CD4-positive, alpha-beta memory T cell (primary cell): ENCODE data around the gene CD33. TPM values are rescaled to one million over a fixed set of nuclear protein-coding genes. Genes with fewer than 3 reads are reported as not detected.
"Not testable (repeated sequence)": the region's sequence is repeated elsewhere in the genome, so short reads cannot be mapped to it uniquely, and the experiment has no call there.

ENCODE experiments used
- CTCF ChIA-PET: fragments of 350-600 bp; sonication (Branson Sonifier 250); formaldehyde crosslinking; loops from one replicate; lab custom pipeline; 2021; ENCODE audit warnings: inconsistent platforms; ENCODE audit not compliant: partially characterized antibody; lab: Charles Lee
- POLR2A ChIA-PET: fragments of 350-600 bp; sonication (Branson Sonifier 250); formaldehyde crosslinking; loops from one replicate; lab custom pipeline; 2021; ENCODE audit not compliant: partially characterized antibody; lab: Charles Lee
- DNase-seq, 5 donors: peaks; one replicate each; pipeline versions ENCODE4 v3.0.0 to v3.0.0-alpha.2; 2020 to 2022; ENCODE audit warnings: mixed read lengths in 1 of 5
- H3K27ac ChIP-seq: one replicate; pipeline ENCODE4 v1.7.0; 2013; ENCODE audit warnings: low read depth, low read length
- H3K27me3 ChIP-seq: 2 replicates; pipeline ENCODE4 v1.7.0; 2013; ENCODE audit warnings: mild to moderate bottlenecking, low read length, moderate library complexity; ENCODE audit not compliant: insufficient read depth
- H3K36me3 ChIP-seq: 2 replicates; pipeline ENCODE4 v1.7.0; 2013; ENCODE audit warnings: mild to moderate bottlenecking, low read length, moderate library complexity; ENCODE audit not compliant: insufficient read depth
- H3K4me1 ChIP-seq: 2 replicates; pipeline ENCODE4 v1.7.0; 2013; ENCODE audit warnings: mild to moderate bottlenecking, low read length, moderate library complexity; ENCODE audit not compliant: insufficient read depth
- H3K4me3 ChIP-seq, 2 donors: one replicate each; pipeline ENCODE4 v1.7.0; 2013; ENCODE audit warnings: low read length in 2 of 2, mild to moderate bottlenecking in 1 of 2
- H3K9me3 ChIP-seq, 2 donors: one replicate each; pipeline ENCODE4 v1.7.0; 2013; ENCODE audit warnings: low read length in 2 of 2, control low read depth in 1 of 2; ENCODE audit not compliant: control insufficient read depth in 1 of 2
- H3K27ac Mint-ChIP-seq, 7 donors: one replicate each; pipeline ENCODE4 v1.8.0; 2020 to 2021; ENCODE audit warnings: mixed read lengths in 7 of 7, mild to moderate bottlenecking in 6 of 7, inconsistent platforms in 3 of 7, moderate library complexity in 3 of 7
- H3K27me3 Mint-ChIP-seq, 2 donors: one replicate each; pipeline ENCODE4 v1.8.0; 2020 to 2021; ENCODE audit warnings: mixed read lengths in 2 of 2
- H3K36me3 Mint-ChIP-seq, 2 donors: one replicate each; pipeline ENCODE4 v1.8.0; 2020 to 2021; ENCODE audit warnings: mixed read lengths in 2 of 2, inconsistent platforms in 1 of 2, mild to moderate bottlenecking in 1 of 2
- H3K4me1 Mint-ChIP-seq, 4 donors: one replicate each; pipeline ENCODE4 v1.8.0; 2020 to 2021; ENCODE audit warnings: mixed read lengths in 4 of 4, mild to moderate bottlenecking in 1 of 4
- H3K4me3 Mint-ChIP-seq, 8 donors: one replicate each; pipeline ENCODE4 v1.8.0; 2020 to 2021; ENCODE audit warnings: mixed read lengths in 8 of 8, mild to moderate bottlenecking in 7 of 8, moderate library complexity in 6 of 8, inconsistent platforms in 3 of 8
- H3K9me3 Mint-ChIP-seq, 8 donors: one replicate each; pipeline ENCODE4 v1.8.0; 2020 to 2021; ENCODE audit warnings: mixed read lengths in 8 of 8, mild to moderate bottlenecking in 5 of 8, inconsistent platforms in 3 of 8, moderate library complexity in 1 of 8
- intact Hi-C: fragments of 100-400 bp; cut with micrococcal nuclease; formaldehyde crosslinking; loops from one replicate; pipeline ENCODE4 v1.15.1; 2023
- polyA plus RNA-seq, 2 donors: library from polyadenylated mRNA; unstranded; fragments of 300-500 nt; fragmentation: Illumina TruSeq; gene quantifications; one replicate each; pipeline ENCODE4 v1.2.3, GENCODE V29; 2021
- total RNA-seq, 2 experiments: library from RNA; stranded (reverse); gene quantifications; one replicate each; pipeline ENCODE4 v1.2.3, GENCODE V29; 2021

The CD33 gene
- total and polyA plus RNA-seq, 4 experiments from 2014 or later = 0.47 to 0.58 TPM; not detected in 2

- H3K9me3 Mint-ChIP-seq = no peaks in the 10 kb centered on the region
- POLR2A ChIA-PET = no interaction called here
Measured at GRCh38 chr19:51210191-51210784, 14.6 kb upstream of the CD33 start.

GRCh38 chr19:51210874-51211361 lies 14.0 kb upstream of the CD33 start:
- DNase-seq, intact Hi-C loops, CTCF ChIA-PET, H3K4me1 Mint-ChIP-seq, H3K36me3 ChIP-seq, H3K27me3 ChIP-seq, H3K4me1 ChIP-seq, POLR2A ChIA-PET, H3K9me3 Mint-ChIP-seq, H3K4me3 ChIP-seq, H3K27ac Mint-ChIP-seq, H3K9me3 ChIP-seq, H3K4me3 Mint-ChIP-seq, H3K27ac ChIP-seq, H3K36me3 Mint-ChIP-seq: not testable (repeated sequence)
- H3K27me3 Mint-ChIP-seq = peaks cover 13 to 15% of the 10 kb centered on the region in 2 donors

More at GRCh38 chr19:51210191-51210784, 14.6 kb upstream of the CD33 start:
- CTCF ChIA-PET = interaction anchor here (0.6 kb wide), 1 partner anchor 55 kb away, joined by 3 read pairs; no protein-coding TSS in a partner anchor
- H3K9me3 ChIP-seq = no peaks in the 10 kb centered on the region
- DNase-seq = no peak
- H3K27ac ChIP-seq = no peak overlapping the region
- no peaks in the 10 kb centered on the region for H3K36me3 ChIP-seq
- intact Hi-C loops = no loop called here
- Mint-ChIP-seq H3K36me3 (no peaks in the 10 kb centered on the region), H3K27ac (no peak overlapping the region), H3K27me3 (peaks cover 13 to 15% of the 10 kb centered on the region in 2 donors), H3K4me3 (no peak overlapping the region), H3K4me1 (peaks cover 0 to 2% (median 0%) of the 10 kb centered on the region in 4 donors)
- no peak overlapping the region for H3K4me3 ChIP-seq
- no peaks in the 10 kb centered on the region for H3K27me3 ChIP-seq
- no peaks in the 10 kb centered on the region for H3K4me1 ChIP-seq

GRCh38 chr19:51211833-51212232 lies 13.0 kb upstream of the CD33 start:
- H3K36me3 Mint-ChIP-seq = no peaks in the 10 kb centered on the region
- ChIA-PET CTCF (no interaction called here), POLR2A (no interaction called here)
- no peaks in the 10 kb centered on the region for H3K9me3 Mint-ChIP-seq
- H3K27ac Mint-ChIP-seq = no peak overlapping the region
- intact Hi-C loops = no loop called here
- Histone ChIP-seq H3K4me1 (no peaks in the 10 kb centered on the region), H3K27ac (no peak overlapping the region), H3K27me3 (no peaks in the 10 kb centered on the region), H3K4me3 (no peak overlapping the region), H3K9me3 (no peaks in the 10 kb centered on the region), H3K36me3 (no peaks in the 10 kb centered on the region)
- peaks cover 15% of the 10 kb centered on the region in 2 donors for H3K27me3 Mint-ChIP-seq
- H3K4me1 Mint-ChIP-seq = peaks cover 0 to 2% (median 0%) of the 10 kb centered on the region in 4 donors
- no peak for DNase-seq
- H3K4me3 Mint-ChIP-seq = no peak overlapping the region

- Mint-ChIP-seq H3K27me3 (peaks cover 9 to 19% of the 10 kb centered on the region in 2 donors), H3K27ac (no peak overlapping the region), H3K9me3 (peaks cover 0 to 3% (median 0%) of the 10 kb centered on the region in 8 donors), H3K4me3 (no peak overlapping the region), H3K36me3 (no peaks in the 10 kb centered on the region), H3K4me1 (no peaks in the 10 kb centered on the region)
- H3K27me3 ChIP-seq = no peaks in the 10 kb centered on the region
- H3K36me3 ChIP-seq = no peaks in the 10 kb centered on the region
- H3K4me1 ChIP-seq = no peaks in the 10 kb centered on the region
- DNase-seq = no peak
- H3K4me3 ChIP-seq = no peak overlapping the region
- CTCF ChIA-PET = no interaction called here
- intact Hi-C loops = no loop called here
- POLR2A ChIA-PET = no interaction called here
- no peaks in the 10 kb centered on the region for H3K9me3 ChIP-seq
- H3K27ac ChIP-seq = no peak overlapping the region
Measured at GRCh38 chr19:51219307-51219706, 5.6 kb upstream of the CD33 start.

GRCh38 chr19:51219971-51220370 lies 4.9 kb upstream of the CD33 start:
- H3K36me3 ChIP-seq = no peaks in the 10 kb centered on the region
- Mint-ChIP-seq H3K36me3 (no peaks in the 10 kb centered on the region), H3K27ac (no peak overlapping the region), H3K4me1 (no peaks in the 10 kb centered on the region), H3K4me3 (no peak overlapping the region), H3K9me3 (peaks cover 0 to 3% (median 0%) of the 10 kb centered on the region in 8 donors), H3K27me3 (peaks cover 9 to 19% of the 10 kb centered on the region in 2 donors)
- H3K9me3 ChIP-seq = no peaks in the 10 kb centered on the region
- no peak overlapping the region for H3K27ac ChIP-seq
- intact Hi-C loops = no loop called here
- no peak overlapping the region for H3K4me3 ChIP-seq
- no peaks in the 10 kb centered on the region for H3K4me1 ChIP-seq
- no peaks in the 10 kb centered on the region for H3K27me3 ChIP-seq
- DNase-seq = no peak
- POLR2A ChIA-PET = no interaction called here
- CTCF ChIA-PET = no interaction called here

- ChIA-PET CTCF (no interaction called here), POLR2A (no interaction called here)
- intact Hi-C loops = no loop called here
- no peak overlapping the region for H3K4me3 ChIP-seq
- H3K4me1 Mint-ChIP-seq = no peaks in the 10 kb centered on the region
- no peaks in the 10 kb centered on the region for H3K36me3 ChIP-seq
- H3K27ac ChIP-seq = no peak overlapping the region
- H3K4me1 ChIP-seq = no peaks in the 10 kb centered on the region
- no peaks in the 10 kb centered on the region for H3K9me3 ChIP-seq
- H3K27ac Mint-ChIP-seq = no peak overlapping the region
- no peaks in the 10 kb centered on the region for H3K36me3 Mint-ChIP-seq
- no peak overlapping the region for H3K4me3 Mint-ChIP-seq
- peaks cover 17 to 22% of the 10 kb centered on the region in 2 donors for H3K27me3 Mint-ChIP-seq
- H3K9me3 Mint-ChIP-seq = peaks cover 0 to 3% (median 0%) of the 10 kb centered on the region in 8 donors
- no peak for DNase-seq
- H3K27me3 ChIP-seq = peaks cover 2% of the 10 kb centered on the region
Measured at GRCh38 chr19:51220996-51221395, 3.9 kb upstream of the CD33 start.

GRCh38 chr19:51224163-51224641 lies 678 bp upstream of the CD33 start:
- intact Hi-C loops = no loop called here
- H3K27ac Mint-ChIP-seq = no peak overlapping the region

More at GRCh38 chr19:51224163-51224641, 678 bp upstream of the CD33 start:
- Mint-ChIP-seq H3K4me1 (no peaks in the 10 kb centered on the region), H3K4me3 (no peak overlapping the region), H3K36me3 (no peaks in the 10 kb centered on the region), H3K27me3 (peaks cover 24 to 26% of the 10 kb centered on the region in 2 donors), H3K9me3 (peaks cover 0 to 1% (median 0%) of the 10 kb centered on the region in 8 donors)
- H3K27ac ChIP-seq = no peak overlapping the region
- peaks cover 4% of the 10 kb centered on the region for H3K27me3 ChIP-seq
- H3K36me3 ChIP-seq = no peaks in the 10 kb centered on the region
- no peak for DNase-seq
- H3K4me1 ChIP-seq = no peaks in the 10 kb centered on the region
- ChIA-PET POLR2A (no interaction called here), CTCF (no interaction called here)
- no peaks in the 10 kb centered on the region for H3K9me3 ChIP-seq
- no peak overlapping the region for H3K4me3 ChIP-seq
